Fibroblast of lung (primary cell): ENCODE results near the gene KMT2B. TPM values are rescaled to one million over a fixed set of nuclear protein-coding genes. Genes with fewer than 3 reads are reported as not detected.
A peak's percentile ranks its signal among the peaks of the same experiment; 100 is the strongest.

Experiments used
- DNase-seq, 2 donors: peaks; one replicate each; pipeline versions ENCODE4 v3.0.0 to v3.0.0-alpha.2; 2010; ENCODE audit warnings: low read depth in 2 of 2
- H2AFZ ChIP-seq: 2 replicates; pipeline ENCODE4 v1.5.1; 2012; ENCODE audit warnings: low read length, control low read depth, inconsistent platforms
- H3K27ac ChIP-seq: 2 replicates; pipeline ENCODE4 v1.5.1; 2011; ENCODE audit warnings: low read length, control low read depth; ENCODE audit not compliant: insufficient read depth
- H3K27me3 ChIP-seq: 2 replicates; pipeline ENCODE4 v1.5.1; 2011; ENCODE audit warnings: mild to moderate bottlenecking, low read length; ENCODE audit not compliant: control insufficient read depth, insufficient read depth
- H3K36me3 ChIP-seq: 2 replicates; pipeline ENCODE4 v1.5.1; 2011; ENCODE audit warnings: low read length; ENCODE audit not compliant: control insufficient read depth, insufficient read depth
- H3K4me1 ChIP-seq: 2 replicates; pipeline ENCODE4 v1.5.1; 2011; ENCODE audit warnings: low read length; ENCODE audit not compliant: control insufficient read depth, insufficient read depth; ENCODE audit errors: extremely low read depth
- H3K4me2 ChIP-seq: 2 replicates; pipeline ENCODE4 v1.5.1; 2011; ENCODE audit warnings: low read length, control low read depth; ENCODE audit not compliant: insufficient read depth; ENCODE audit errors: extremely low read depth
- H3K4me3 ChIP-seq, 4 experiments: fragments of 200-600 bp in 1 of 4; sonication (generic) in 1 of 4; replicated peaks in 1 of 4; 2 replicates each; pipeline ENCODE4 v1.5.1; 2011 to 2016; ENCODE audit warnings: low read length in 4 of 4, low read depth in 3 of 4, mild to moderate bottlenecking in 3 of 4, control low read depth in 2 of 4, inconsistent platforms in 1 of 4, mixed read lengths in 1 of 4; ENCODE audit not compliant: insufficient read depth in 1 of 4; ENCODE audit errors: control extremely low read depth in 1 of 4
- H3K79me2 ChIP-seq: 2 replicates; pipeline ENCODE4 v1.5.1; 2012; ENCODE audit warnings: mild to moderate bottlenecking, low read length, inconsistent platforms; ENCODE audit not compliant: control insufficient read depth, insufficient read depth
- H3K9ac ChIP-seq: 2 replicates; pipeline ENCODE4 v1.5.1; 2011; ENCODE audit warnings: mild to moderate bottlenecking, low read length, control low read depth; ENCODE audit not compliant: insufficient read depth
- H3K9me3 ChIP-seq: 2 replicates; pipeline ENCODE4 v1.5.1; 2012; ENCODE audit warnings: low read depth, low read length; ENCODE audit not compliant: control insufficient read depth, insufficient read depth
- H4K20me1 ChIP-seq: 2 replicates; pipeline ENCODE4 v1.5.1; 2011; ENCODE audit warnings: low read length; ENCODE audit not compliant: control insufficient read depth, insufficient read depth; ENCODE audit errors: extremely low read depth
- CTCF ChIP-seq, 2 donors: IDR thresholded peaks in 1 of 2; conservative IDR thresholded peaks in 1 of 2; 1 replicate in 1 of 2; 2 replicates in 1 of 2; pipeline ENCODE4 v1.5.1; 2011 to 2012; ENCODE audit warnings: low read length in 2 of 2, control low read depth in 1 of 2, inconsistent platforms in 1 of 2, low read depth in 1 of 2, mild to moderate bottlenecking in 1 of 2
- EZH2 ChIP-seq: IDR thresholded peaks from 2 replicates; pipeline ENCODE4 v1.5.1; 2012; ENCODE audit warnings: low read length, control low read depth, mild to moderate bottlenecking; ENCODE audit errors: missing control alignments
- polyA plus RNA-seq, 2 donors: library from polyadenylated mRNA; depleted of rRNA in 1 of 2; stranded (reverse) in 1 of 2; unstranded in 1 of 2; fragments of >200 nt; gene quantifications; 2 replicates each; pipeline ENCODE4 v1.2.1, GENCODE V29; 2011 to 2012; ENCODE audit warnings: missing spikeins in 1 of 2
- total RNA-seq: library from RNA; depleted of rRNA; stranded (reverse); fragments of >200 nt; gene quantifications from 2 replicates; pipeline ENCODE4 v1.2.1, GENCODE V29; 2014

KMT2B gene
- total and polyA plus RNA-seq, 2 donors (not counting 1 experiment from before 2014, with no cell fraction given) = 5.4 to 7.4 TPM

GRCh38 chr19:35743640-35744429, 26.0 kb downstream of the KMT2B start:
- Histone ChIP-seq H3K27ac (no peak overlapping the region), H2AFZ (no peak overlapping the region), H3K9ac (no peak overlapping the region), H3K4me2 (peak overlapping the region; percentile 89), H3K79me2 (peaks cover 12% of the 10 kb centered on the region), H3K9me3 (no peaks in the 10 kb centered on the region), H3K27me3 (no peaks in the 10 kb centered on the region), H3K4me3 (peak overlapping the region in 1 of 4 experiments; percentile 51), H4K20me1 (no peaks in the 10 kb centered on the region), H3K4me1 (peaks cover 12% of the 10 kb centered on the region), H3K36me3 (no peaks in the 10 kb centered on the region)
- no peak for DNase-seq
- TF ChIP-seq EZH2 = no peak
- TF ChIP-seq CTCF (conservative IDR thresholded peaks at IDR 0.05 in 1 of 2, IDR thresholded peaks at IDR 0.05 in 1 of 2; ENCODE audit: low read depth in 1 of 2, low read length in 2 of 2) = no peak

- peak overlapping the region; percentile 89 for H3K4me2 ChIP-seq
- TF ChIP-seq CTCF (conservative IDR thresholded peaks at IDR 0.05 in 1 of 2, IDR thresholded peaks at IDR 0.05 in 1 of 2; ENCODE audit: low read depth in 1 of 2, low read length in 2 of 2) (peak; percentile 44 to 52), EZH2 (no peak)
- H2AFZ ChIP-seq = peak overlapping the region; percentile 73
- H3K4me1 ChIP-seq = peaks cover 12% of the 10 kb centered on the region
- no peaks in the 10 kb centered on the region for H3K36me3 ChIP-seq
- H3K4me3 ChIP-seq = peak overlapping the region; percentile 60 to 91 (median 78)
- peak overlapping the region; percentile 94 for H3K9ac ChIP-seq
- DNase-seq = peak; percentile 92 to 96
- peaks cover 16% of the 10 kb centered on the region for H3K79me2 ChIP-seq
- no peaks in the 10 kb centered on the region for H4K20me1 ChIP-seq
- no peaks in the 10 kb centered on the region for H3K9me3 ChIP-seq
- no peaks in the 10 kb centered on the region for H3K27me3 ChIP-seq
- H3K27ac ChIP-seq = peak overlapping the region; percentile 95
Measured at GRCh38 chr19:35744430-35745327, 26.9 kb downstream of the KMT2B start.
